Articular chondrocyte of knee joint (primary cell): ENCODE data around the gene PLCH1. TPM values are rescaled to one million over a fixed set of nuclear protein-coding genes. Genes with fewer than 3 reads are reported as not detected.

Experiments
- small RNA-seq: library from RNA; depleted of rRNA; stranded (forward); fragments of <200 nt; gene quantifications from one replicate; pipeline ENCODE3, GENCODE V24; 2012
- total RNA-seq: library from RNA; depleted of rRNA; stranded (reverse); fragments of >200 nt; gene quantifications from 2 replicates; pipeline ENCODE4 v1.2.3, GENCODE V29; 2012

The PLCH1 gene
- total RNA-seq = not detected in 2 replicates

GRCh38 chr3:155744626-155745324 is at the start of gene PLCH1:
PLCH1 (minus strand) TSS chr3:155745071; CDS start chr3:155704224, 40,847 bp downstream.

Small RNA genes lying within 50 kb of the gene (small RNA-seq; reads per million reads assigned to genes)
- gene AC108729.3 (not detected), gene RN7SL715P (not detected)

Other genes with a start within 250 kb of the PLCH1 start
- gene C3orf33, start 61.2 kb upstream of the PLCH1 start, total RNA-seq = 1.4 and 2.6 TPM in 2 replicates
- 39.2 and 47.8 TPM in 2 replicates for gene SLC33A1, start 109.4 kb upstream of the PLCH1 start, total RNA-seq
- gene GMPS, start 125.6 kb upstream of the PLCH1 start, total RNA-seq = 63.4 and 73.7 TPM in 2 replicates